ENCODE measurements around the gene NFATC1. TPM values are rescaled to one million over a fixed set of nuclear protein-coding genes. Genes with fewer than 3 reads are reported as not detected.

Gene NFATC1
- polyA plus RNA-seq, 1 donor from 2014 or later: 0.37 TPM

- no peak overlapping the region for H2AFZ ChIP-seq (ENCODE audit: low read depth, low read length)
- no peak overlapping the region for H3K9ac ChIP-seq (ENCODE audit: low read length)
- peaks cover 82% of the 10 kb centered on the region for H3K27me3 ChIP-seq (ENCODE audit: insufficient read depth, low read depth, low read length)
Observed at GRCh38 chr18:79396431-79397246, 909 bp downstream of the NFATC1 start.

GRCh38 chr18:79397247-79397829 lies 1.6 kb downstream of the NFATC1 start:
- TF ChIP-seq SMC3 (conservative IDR thresholded peaks at IDR 0.05; ENCODE audit: poor library complexity) (no peak), CTCF (IDR thresholded peaks at IDR 0.05; ENCODE audit: poor library complexity, severe bottlenecking) (no peak), MXI1 (conservative IDR thresholded peaks at IDR 0.05; ENCODE audit: poor library complexity, severe bottlenecking) (no peak), TAF1 (IDR thresholded peaks at IDR 0.05; ENCODE audit: low read depth) (no peak), EP300 (conservative IDR thresholded peaks at IDR 0.05; ENCODE audit: poor library complexity, severe bottlenecking) (no peak), POLR2AphosphoS5 (IDR thresholded peaks at IDR 0.05) (no peak)
- no peaks in the 10 kb centered on the region for H4K20me1 ChIP-seq (ENCODE audit: insufficient read depth)
- no peak overlapping the region for H3K27ac ChIP-seq (ENCODE audit: low read length)

More at GRCh38 chr18:79396431-79397246, 909 bp downstream of the NFATC1 start:
- no peak overlapping the region for H3K27ac ChIP-seq (ENCODE audit: low read length)
- no peaks in the 10 kb centered on the region for H3F3A ChIP-seq (ENCODE audit: insufficient read depth, low read length, poor library complexity, severe bottlenecking)
- no peaks in the 10 kb centered on the region for H3K9me2 ChIP-seq (ENCODE audit: insufficient read depth, low read length)
- no peak overlapping the region for H3K4me2 ChIP-seq (ENCODE audit: low read length)
- H4K20me1 ChIP-seq (ENCODE audit: insufficient read depth): no peaks in the 10 kb centered on the region
- TF ChIP-seq MXI1 (conservative IDR thresholded peaks at IDR 0.05; ENCODE audit: poor library complexity, severe bottlenecking) (no peak), EZH2 (IDR thresholded peaks at IDR 0.05; ENCODE audit: borderline replicate concordance, insufficient read depth, low read length, poor library complexity, severe bottlenecking) (peak; percentile 90)
- peak overlapping the region; percentile 57 for H3K4me3 ChIP-seq (ENCODE audit: low read length)
- H3K36me3 ChIP-seq (ENCODE audit: insufficient read depth, low read length): no peaks in the 10 kb centered on the region
- H3K79me2 ChIP-seq (replicated peaks; ENCODE audit: insufficient read depth, low read length): no peaks in the 10 kb centered on the region
- no peaks in the 10 kb centered on the region for H3K9me3 ChIP-seq (ENCODE audit: low read length)

GRCh38 chr18:79397830-79398761 lies 2.4 kb downstream of the NFATC1 start:
- Histone ChIP-seq H3K4me2 (ENCODE audit: low read length) (no peak overlapping the region), H3K4me3 (ENCODE audit: low read length) (no peak overlapping the region), H3K27me3 (ENCODE audit: insufficient read depth, low read depth, low read length) (peaks cover 67% of the 10 kb centered on the region), H3K9me3 (ENCODE audit: low read length) (no peaks in the 10 kb centered on the region), H2AFZ (ENCODE audit: low read depth, low read length) (no peak overlapping the region), H3F3A (ENCODE audit: insufficient read depth, low read length, poor library complexity, severe bottlenecking) (no peaks in the 10 kb centered on the region), H3K79me2 (replicated peaks; ENCODE audit: insufficient read depth, low read length) (no peaks in the 10 kb centered on the region), H3K9me2 (ENCODE audit: insufficient read depth, low read length) (no peaks in the 10 kb centered on the region), H3K27ac (ENCODE audit: low read length) (no peak overlapping the region), H3K36me3 (ENCODE audit: insufficient read depth, low read length) (no peaks in the 10 kb centered on the region), H4K20me1 (ENCODE audit: insufficient read depth) (no peaks in the 10 kb centered on the region), H3K9ac (ENCODE audit: low read length) (no peak overlapping the region)
- no peak for TF ChIP-seq TAF1 (IDR thresholded peaks at IDR 0.05; ENCODE audit: low read depth)
- TF ChIP-seq REST (IDR thresholded peaks at IDR 0.05; ENCODE audit: borderline replicate concordance): no peak
- no peak for TF ChIP-seq MXI1 (conservative IDR thresholded peaks at IDR 0.05; ENCODE audit: poor library complexity, severe bottlenecking)
- no peak for TF ChIP-seq POLR2AphosphoS5 (IDR thresholded peaks at IDR 0.05)
- no peak for TF ChIP-seq EZH2 (IDR thresholded peaks at IDR 0.05; ENCODE audit: borderline replicate concordance, insufficient read depth, low read length, poor library complexity, severe bottlenecking)
- TF ChIP-seq EP300 (conservative IDR thresholded peaks at IDR 0.05; ENCODE audit: poor library complexity, severe bottlenecking): no peak
- TF ChIP-seq CTCF (IDR thresholded peaks at IDR 0.05; ENCODE audit: poor library complexity, severe bottlenecking): no peak
- no peak for TF ChIP-seq RAD21 (conservative IDR thresholded peaks at IDR 0.05)
- TF ChIP-seq SMC3 (conservative IDR thresholded peaks at IDR 0.05; ENCODE audit: poor library complexity): no peak

More at GRCh38 chr18:79397247-79397829, 1.6 kb downstream of the NFATC1 start:
- Histone ChIP-seq H3K27me3 (ENCODE audit: insufficient read depth, low read depth, low read length) (peaks cover 75% of the 10 kb centered on the region), H3K9ac (ENCODE audit: low read length) (no peak overlapping the region), H3K9me3 (ENCODE audit: low read length) (no peaks in the 10 kb centered on the region), H2AFZ (ENCODE audit: low read depth, low read length) (no peak overlapping the region), H3F3A (ENCODE audit: insufficient read depth, low read length, poor library complexity, severe bottlenecking) (no peaks in the 10 kb centered on the region), H3K36me3 (ENCODE audit: insufficient read depth, low read length) (no peaks in the 10 kb centered on the region), H3K4me3 (ENCODE audit: low read length) (no peak overlapping the region), H3K9me2 (ENCODE audit: insufficient read depth, low read length) (no peaks in the 10 kb centered on the region), H3K4me2 (ENCODE audit: low read length) (no peak overlapping the region), H3K79me2 (replicated peaks; ENCODE audit: insufficient read depth, low read length) (no peaks in the 10 kb centered on the region)
